GM12878 (cell line): ENCODE data around the gene FOXA1. TPM values are rescaled to one million over a fixed set of nuclear protein-coding genes. Genes with fewer than 3 reads are reported as not detected.

Experiments
- ATAC-seq: fragments of 200-7000 bp; cut with Tn5 transposase; 3 replicates; pipeline ENCODE4 v1.9.1; 2020; ENCODE audit warnings: mild to moderate bottlenecking, moderate library complexity
- BruUV-seq: library from RNA; stranded (reverse); fragments of 400-500 nt; replicated peaks from 2 replicates; lab custom pipeline; 2021; lab: Mats Ljungman, UMichigan
- CTCF ChIA-PET: fragments of 300-600 bp; sonication (Branson Sonifier 250); formaldehyde crosslinking; extraction: SDS; loops from one replicate; lab custom pipeline; 2021; ENCODE audit warnings: inconsistent platforms; lab: Yijun Ruan, JAX
- POLR2A ChIA-PET: fragments of 350-600 bp; formaldehyde crosslinking; extraction: SDS; loops from one replicate; lab custom pipeline; 2021; ENCODE audit warnings: inconsistent platforms; lab: Charles Lee
- RAD21 ChIA-PET: fragments of 300-600 bp; sonication (Branson Sonifier 250); formaldehyde crosslinking; loops from one replicate; lab custom pipeline; 2023; ENCODE audit warnings: antibody characterized with exemption; ENCODE audit not compliant: unreplicated experiment; lab: Charles Lee
- SMC1A ChIA-PET: fragments of 300-600 bp; sonication (Branson Sonifier 250); formaldehyde crosslinking; loops from one replicate; lab custom pipeline; 2023; ENCODE audit not compliant: unreplicated experiment, uncharacterized antibody; lab: Charles Lee
- DNase-seq: peaks from one replicate; pipeline ENCODE4 v3.0.0-alpha.2; 2011; ENCODE audit warnings: low read depth, low spot score
- FAIRE-seq: peaks from 3 replicates; lab custom pipeline; 2011; peaks lifted over from hg19 to GRCh38; lab: Jason Lieb, UNC
- H2AFZ ChIP-seq: 2 replicates; pipeline ENCODE4 v1.6.0; 2011; ENCODE audit warnings: low read depth, low read length, control low read depth; ENCODE audit not compliant: control insufficient read depth
- H3K27ac ChIP-seq: 2 replicates; pipeline ENCODE4 v1.5.1; 2011; ENCODE audit warnings: control low read depth; ENCODE audit not compliant: control insufficient read depth, insufficient read depth
- H3K27me3 ChIP-seq, 2 experiments: replicated peaks in 1 of 2; 2 replicates each; pipeline versions ENCODE4 v1.6.0 to v1.6.1; 2011; ENCODE audit warnings: low read length in 1 of 2; ENCODE audit not compliant: control insufficient read depth in 2 of 2, insufficient read depth in 2 of 2
- H3K36me3 ChIP-seq, 2 experiments: 2 replicates each; pipeline ENCODE4 v1.5.1; 2011; ENCODE audit warnings: low read length in 1 of 2; ENCODE audit not compliant: control insufficient read depth in 2 of 2, insufficient read depth in 2 of 2
- H3K4me1 ChIP-seq: 2 replicates; pipeline ENCODE4 v1.6.1; 2011; ENCODE audit warnings: mild to moderate bottlenecking, low read length, moderate library complexity, mixed read lengths; ENCODE audit not compliant: control insufficient read depth, insufficient read depth
- H3K4me2 ChIP-seq: 2 replicates; pipeline ENCODE4 v1.6.0; 2011; ENCODE audit warnings: control low read depth; ENCODE audit not compliant: control insufficient read depth, insufficient read depth
- H3K4me3 ChIP-seq: fragments of 200-600 bp; sonication (generic); 2 replicates; pipeline ENCODE4 v1.5.1; 2016
- H3K79me2 ChIP-seq: 2 replicates; pipeline ENCODE4 v1.6.0; 2011; ENCODE audit warnings: low read length; ENCODE audit not compliant: control insufficient read depth, insufficient read depth
- H3K9ac ChIP-seq: 2 replicates; pipeline ENCODE4 v1.8.0; 2011; ENCODE audit warnings: low read length, control low read depth, mixed read lengths; ENCODE audit not compliant: control insufficient read depth, insufficient read depth
- H3K9me3 ChIP-seq: replicated peaks from 3 replicates; pipeline ENCODE4 v1.5.1; 2011; ENCODE audit warnings: mild to moderate bottlenecking, low read length; ENCODE audit not compliant: control insufficient read depth, insufficient read depth
- H4K20me1 ChIP-seq: 2 replicates; pipeline ENCODE4 v1.6.0; 2011; ENCODE audit not compliant: control insufficient read depth, insufficient read depth
- HCFC1 ChIP-seq: fragments of 150-350 bp; IDR thresholded peaks from 2 replicates; pipeline ENCODE4 v1.6.1; 2014; ENCODE audit warnings: low read length
- HDAC2 ChIP-seq: fragments of 200-600 bp; sonication (generic); IDR thresholded peaks from 2 replicates; pipeline ENCODE4 v1.6.1; 2017
- IKZF1 ChIP-seq: fragments of 450-650 bp; conservative IDR thresholded peaks from 2 replicates; pipeline ENCODE4 v1.6.1; 2017; ENCODE audit warnings: antibody characterized with exemption, mild to moderate bottlenecking
- MAX ChIP-seq: IDR thresholded peaks from 2 replicates; pipeline ENCODE4 v1.6.1; 2012; ENCODE audit warnings: low read depth, low read length, improper control_type of control experiment
- NFYA ChIP-seq: IDR thresholded peaks from 2 replicates; pipeline ENCODE4 v1.6.1; 2011; ENCODE audit warnings: low read depth, mild to moderate bottlenecking, low read length, improper control_type of control experiment, borderline replicate concordance
- PRDM15 ChIP-seq: fragments of 450-650 bp; formaldehyde crosslinking; IDR thresholded peaks from 2 replicates; pipeline ENCODE4 v1.4.0; 2020; ENCODE audit warnings: mild to moderate bottlenecking, moderate library complexity
- RAD21 ChIP-seq: IDR thresholded peaks from 2 replicates; pipeline ENCODE4 v1.6.1; 2011; ENCODE audit warnings: mild to moderate bottlenecking, low read depth, low read length, moderate library complexity; ENCODE audit not compliant: insufficient read depth
- REST ChIP-seq: IDR thresholded peaks from 2 replicates; pipeline ENCODE4 v1.6.1; 2012; ENCODE audit warnings: mild to moderate bottlenecking, low read depth, low read length
- USF1 ChIP-seq: IDR thresholded peaks from 2 replicates; pipeline ENCODE4 v1.6.1; 2011; ENCODE audit warnings: borderline replicate concordance, low read depth, mild to moderate bottlenecking, moderate library complexity, mixed read lengths, low read length; ENCODE audit not compliant: insufficient read depth; ENCODE audit errors: extremely low read length
- ZBTB4 ChIP-seq: fragments of 450-650 bp; formaldehyde crosslinking; IDR thresholded peaks from 2 replicates; pipeline ENCODE4 v1.4.0; 2022; ENCODE audit warnings: mild to moderate bottlenecking, moderate library complexity
- WGBS: methylation state at CpG from one replicate; pipeline ENCODE4 v1.1.6; 2016; ENCODE audit warnings: low lambda C conversion rate; ENCODE audit not compliant: insufficient replicate concordance, insufficient coverage; ENCODE audit errors: missing lambda C conversion rate; 5-methylcytosine and 5-hydroxymethylcytosine counted together
- in situ Hi-C: fragments of 300-500 bp; cut with MboI; formaldehyde crosslinking; loops from 9 replicates; pipeline ENCODE4 v1.14.3; 2018; ENCODE audit warnings: mixed read lengths
- intact Hi-C: fragments of 100-400 bp; cut with micrococcal nuclease; formaldehyde crosslinking; loops from one replicate; pipeline ENCODE4 v1.14.2; 2022; ENCODE audit not compliant: unreplicated experiment
- polyA plus RNA-seq, 11 experiments: library from polyadenylated mRNA; depleted of rRNA in 4 of 11; unstranded in 6 of 11; stranded (reverse) in 5 of 11; fragments of >200 nt; fragmentation: Nextera tagmentation in 4 of 11; fragmentation: Illumina TruSeq in 1 of 11; extraction: Ambion mirVana in 4 of 11; extraction: Trizol in 1 of 11; gene quantifications; 1 replicate in 1 of 11; 2 replicates in 10 of 11; pipeline versions ENCODE4 v1.2.1 to v1.2.3, GENCODE V29; 2011 to 2016; ENCODE audit warnings: inconsistent platforms in 2 of 11, missing spikeins in 2 of 11, low read depth in 1 of 11
- total RNA-seq, 4 experiments: library from RNA; depleted of rRNA in 3 of 4; stranded (reverse); fragments of >200 nt in 3 of 4; fragmentation: Illumina TruSeq in 1 of 4; extraction: Trizol in 1 of 4; gene quantifications; 2 replicates each; pipeline versions ENCODE4 v1.2.1 to v1.2.3, GENCODE V29; 2013 to 2021

Gene FOXA1
- total and polyA plus RNA-seq, 10 of the 15 experiments (the other 5 are each of a cell fraction or from before 2014, with no cell fraction given), result 0.03 to 0.18 (median 0.06) TPM; not detected in 7

- ChIA-PET POLR2A (no interaction called here), RAD21 (no interaction called here), SMC1A (no interaction called here), CTCF (no interaction called here)
- Histone ChIP-seq H3K36me3 (no peaks in the 10 kb centered on the region), H3K4me2 (no peak overlapping the region), H3K79me2 (no peaks in the 10 kb centered on the region), H3K9ac (no peak overlapping the region), H2AFZ (no peak overlapping the region), H3K27ac (no peak overlapping the region), H3K4me3 (no peak overlapping the region), H3K9me3 (no peaks in the 10 kb centered on the region; the same call in 2 of the 3 replicates), H3K4me1 (no peaks in the 10 kb centered on the region), H4K20me1 (no peaks in the 10 kb centered on the region), H3K27me3 (no peaks in the 10 kb centered on the region; a peak in 2 of 4 replicates)
- in situ Hi-C loops (no loop called here), intact Hi-C loops (no loop called here)
- DNase-seq, result no peak
- 39% methylated on average over 50 of the region's 57 CpGs for WGBS
- no peak for ATAC-seq
- BruUV-seq, result no TSS peak
- no peak for FAIRE-seq
- TF ChIP-seq IKZF1 (no peak), MAX (no peak), NFYA (no peak), USF1 (no peak), ZBTB4 (CRISPR knock-in tag) (no peak), PRDM15 (CRISPR knock-in tag) (no peak), HDAC2 (no peak), HCFC1 (no peak), RAD21 (no peak), REST (no peak)
These were observed 4.7 kb upstream of the FOXA1 start for GRCh38 chr14:37599507-37600368.
